Panc1 (cell line): ENCODE results near the gene SELENOS.

Experiments used
- CTCF ChIP-seq: fragments of 450-650 bp; IDR thresholded peaks from 2 replicates; pipeline ENCODE4 v1.5.1; 2017; ENCODE audit warnings: mild to moderate bottlenecking
- REST ChIP-seq, 2 experiments: IDR thresholded peaks; 2 replicates each; pipeline ENCODE4 v1.6.1; 2011 to 2012; ENCODE audit warnings: low read depth in 2 of 2, control low read depth in 1 of 2, low read length in 1 of 2, mild to moderate bottlenecking in 1 of 2, moderate library complexity in 1 of 2; ENCODE audit not compliant: insufficient read depth in 1 of 2

- no peak for TF ChIP-seq CTCF
- no peak for TF ChIP-seq REST (IDR thresholded peaks at IDR 0.05; ENCODE audit: insufficient read depth in 1 of 2, low read depth in 2 of 2, low read length in 1 of 2)
Observed at GRCh38 chr15:101240358-101240757, 36.9 kb downstream of the SELENOS start.
